Right ventricle myocardium inferior (tissue), 1 donor: ENCODE data around the gene SPN. TPM values are rescaled to one million over a fixed set of nuclear protein-coding genes. Genes with fewer than 3 reads are reported as not detected.
"Not testable (repeated sequence)": the region's sequence is repeated elsewhere in the genome, so short reads cannot be mapped to it uniquely, and the experiment has no call there.

Experiments used
- ATAC-seq: fragments of 200-7000 bp; cut with Tn5 transposase; one replicate; pipeline ENCODE4 v1.9.1; 2020; ENCODE audit warnings: mild to moderate bottlenecking, moderate library complexity
- DNase-seq: peaks from one replicate; pipeline ENCODE4 v3.0.0; 2021; ENCODE audit errors: missing footprints
- intact Hi-C: fragments of 100-400 bp; cut with DNase I; formaldehyde crosslinking; loops from one replicate; pipeline ENCODE4 v1.11.0; 2022
- total RNA-seq: library from RNA; stranded (reverse); fragmentation: NEBNext Ultra II Directional; extraction: Animal tissue kit (Norgen Biotek cat#: 25700); gene quantifications from one replicate; pipeline ENCODE4 v1.2.1, GENCODE V29; 2021
- donor health status: DM: no; HTN: yes; CAD: no; lungs with severe emphysema.

The SPN gene
- total RNA-seq, 1 donor from 2014 or later = 1.3 TPM

DNA sequence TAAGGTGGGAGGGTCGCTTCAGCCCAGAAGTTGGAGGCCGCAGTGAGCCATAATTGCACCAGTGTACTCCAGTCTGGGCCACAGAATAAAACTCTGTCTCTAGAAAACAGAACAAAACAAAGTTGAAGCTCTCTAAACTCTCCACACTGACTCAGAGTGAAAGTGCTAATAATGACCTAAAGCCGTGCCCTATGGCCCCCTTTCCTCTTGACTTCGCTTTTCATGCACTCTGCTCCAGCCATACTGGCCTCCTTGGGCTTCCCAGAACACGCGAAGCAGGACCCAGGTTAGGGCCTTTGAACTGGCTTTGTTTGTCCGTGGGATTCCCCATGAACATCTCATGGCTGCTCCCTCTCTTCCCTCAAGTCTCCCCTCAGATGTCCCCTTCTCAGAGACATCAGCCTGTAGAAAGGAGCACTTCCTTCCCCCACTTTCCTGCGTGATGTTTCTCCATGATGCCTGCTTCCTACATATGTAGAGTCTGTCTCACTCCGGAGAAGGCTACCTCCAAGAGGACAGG is 18.6 kb upstream of the SPN start:
- DNase-seq (no peak), ATAC-seq (no peak)
- intact Hi-C loops = no loop called here

- ATAC-seq = no peak
- intact Hi-C loops = no loop called here
- no peak for DNase-seq
Measured at GRCh38 chr16:29644973-29645693, 17.9 kb upstream of the SPN start.

- intact Hi-C loops = no loop called here
- no peak for DNase-seq
Measured at GRCh38 chr16:29645694-29646187, 17.3 kb upstream of the SPN start.

DNA sequence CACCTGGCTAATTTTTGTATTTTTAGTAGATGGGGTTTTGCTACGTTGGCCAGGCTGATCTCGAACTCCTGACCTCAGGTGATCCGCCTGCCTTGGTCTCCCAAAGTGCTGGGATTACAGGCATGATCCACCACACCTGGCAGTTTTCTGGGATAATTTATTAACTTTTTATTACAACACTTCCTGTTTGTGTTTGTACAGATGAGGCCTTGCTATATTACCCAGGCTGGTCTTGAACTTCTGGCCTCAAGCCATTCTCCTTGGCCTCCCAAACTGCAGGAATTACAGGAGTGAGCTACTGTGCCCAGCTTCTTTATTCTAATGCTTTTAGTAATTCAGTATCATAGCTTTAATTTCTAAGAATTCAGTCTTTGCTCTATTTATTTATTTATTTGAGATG is 16.1 kb upstream of the SPN start:
- intact Hi-C loops = no loop called here
- ATAC-seq = no peak
- no peak for DNase-seq

More at GRCh38 chr16:29645694-29646187, 17.3 kb upstream of the SPN start:
- ATAC-seq = no peak

GRCh38 chr16:29649588-29650494 is 13.2 kb upstream of the SPN start:
- intact Hi-C loops = no loop called here
- ATAC-seq (no peak), DNase-seq (no peak)

DNA sequence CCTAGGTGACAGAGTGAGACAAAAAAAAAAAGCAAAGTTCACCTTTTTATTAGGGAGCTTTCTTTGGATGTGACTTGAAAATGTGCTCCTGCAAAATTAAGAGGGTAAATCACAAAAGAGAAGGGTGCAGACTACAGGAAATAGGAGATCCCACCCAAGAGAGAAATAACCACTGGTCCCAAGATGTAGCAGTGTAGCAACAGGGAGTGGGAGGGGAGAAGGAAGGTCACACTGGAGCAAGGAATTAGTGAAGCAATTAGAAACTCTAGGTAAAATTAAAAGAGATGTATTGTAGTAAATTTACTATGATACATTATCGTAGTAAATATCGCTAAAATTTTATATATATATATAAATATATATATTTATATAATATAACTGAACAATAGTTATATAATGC is 12.3 kb upstream of the SPN start:
- intact Hi-C loops = no loop called here
- no peak for ATAC-seq

DNA sequence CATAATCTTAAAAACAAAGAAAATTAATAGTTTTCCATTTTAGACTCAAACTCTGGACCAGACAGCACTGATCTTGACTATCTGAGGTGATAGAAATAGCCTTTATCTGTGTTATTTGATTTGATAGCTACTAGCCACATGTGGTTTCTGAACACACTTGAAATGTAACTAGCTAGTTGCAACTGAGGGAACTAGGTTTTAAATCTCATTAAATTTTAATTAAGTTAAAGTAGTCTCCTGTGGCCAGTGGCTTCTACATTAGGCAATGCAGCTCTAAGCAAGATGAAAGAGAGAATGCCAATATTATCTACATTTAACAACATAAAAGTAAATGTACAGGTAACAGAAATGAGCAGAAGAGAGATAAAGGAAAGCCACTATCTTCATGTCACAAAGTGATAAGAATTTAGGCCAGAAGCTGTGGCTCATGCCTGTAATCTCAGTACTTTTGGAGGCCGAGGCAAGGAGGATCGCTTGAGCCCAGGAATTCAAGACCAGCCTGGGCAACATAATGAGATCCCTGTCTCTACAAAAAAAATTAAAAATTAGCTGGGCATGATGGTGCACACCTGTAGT is 11.2 kb upstream of the SPN start:
- no peak for DNase-seq
- intact Hi-C loops = no loop called here
- no peak for ATAC-seq

More for the DNA sequence above, 12.3 kb upstream of the SPN start:
- no peak for DNase-seq

- DNase-seq = peak; percentile 75
- no peak for ATAC-seq
- intact Hi-C loops = no loop called here
Measured at GRCh38 chr16:29653471-29653870, 9.6 kb upstream of the SPN start.

GRCh38 chr16:29653890-29654289 is 9.2 kb upstream of the SPN start:
- DNase-seq, ATAC-seq, intact Hi-C loops: not testable (repeated sequence)

- DNase-seq = no peak
- ATAC-seq = no peak
- intact Hi-C loops = no loop called here
Measured at GRCh38 chr16:29656688-29657523, 6.1 kb upstream of the SPN start.

- intact Hi-C loops = no loop called here
- no peak for DNase-seq
- no peak for ATAC-seq
Measured at GRCh38 chr16:29658705-29659104, 4.3 kb upstream of the SPN start.

DNA sequence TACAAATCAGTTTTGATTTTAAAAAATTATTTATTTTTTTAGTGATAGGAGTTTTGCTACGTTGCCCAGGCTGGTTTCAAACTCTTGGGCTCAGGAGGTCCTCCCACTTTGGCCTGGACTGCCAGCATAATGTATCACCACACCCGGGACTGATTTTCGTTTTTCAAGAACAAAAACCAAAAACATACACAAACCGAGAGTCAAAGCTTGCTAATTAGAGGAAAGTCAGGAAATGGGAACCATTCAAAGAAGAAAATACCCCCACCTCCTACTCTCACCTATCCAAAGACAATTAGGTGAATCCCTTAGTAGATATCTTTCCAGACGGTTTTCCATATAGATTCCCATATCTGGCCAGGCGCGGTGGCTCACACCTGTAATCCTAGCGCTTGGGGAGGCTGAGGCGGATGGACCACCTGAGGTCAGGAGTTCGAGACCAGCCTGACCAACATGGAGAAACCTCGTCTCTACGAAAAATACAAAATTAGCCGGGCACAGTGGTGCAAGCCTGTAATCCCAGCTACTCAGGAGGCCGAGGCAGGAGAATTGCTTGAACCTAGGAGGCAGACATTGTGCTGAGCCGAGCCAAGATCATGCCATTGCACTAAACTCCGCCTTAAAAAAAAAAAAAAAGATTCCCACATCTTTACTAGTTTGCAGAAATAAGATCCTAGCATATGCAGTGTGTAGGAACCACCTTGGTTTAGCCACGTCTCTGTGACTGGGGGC is 883 bp upstream of the SPN start:
- intact Hi-C loops = no loop called here
- DNase-seq (no peak), ATAC-seq (no peak)

DNA sequence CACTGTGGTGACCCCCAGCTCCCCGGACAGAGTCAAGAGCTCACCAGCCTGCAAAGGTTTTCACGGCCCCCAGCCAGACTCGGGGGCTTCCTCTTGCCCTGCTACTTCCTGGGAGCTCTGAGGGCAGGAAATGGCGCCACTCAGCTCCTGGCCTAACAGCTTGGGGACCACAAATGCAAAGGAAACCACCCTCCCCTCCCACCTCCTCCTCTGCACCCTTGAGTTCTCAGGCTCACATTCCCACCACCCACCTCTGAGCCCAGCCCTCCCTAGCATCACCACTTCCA is 375 bp upstream of the SPN start:
- ATAC-seq = no peak
- no peak for DNase-seq
- intact Hi-C loops = no loop called here

- intact Hi-C loops = no loop called here
- DNase-seq (no peak), ATAC-seq (no peak)
Measured at GRCh38 chr16:29663807-29664090, 702 bp downstream of the SPN start.

GRCh38 chr16:29664091-29664921 is 1.3 kb downstream of the SPN start:
- peak; percentile 17 for ATAC-seq
- DNase-seq = peak; percentile 75
- intact Hi-C loops = no loop called here

GRCh38 chr16:29665294-29666077 is 2.4 kb downstream of the SPN start:
- no peak for DNase-seq
- intact Hi-C loops = no loop called here
- no peak for ATAC-seq

GRCh38 chr16:29667322-29667610 is 4.2 kb downstream of the SPN start:
- DNase-seq, ATAC-seq, intact Hi-C loops: not testable (repeated sequence)
